GM19193 (cell line): ENCODE measurements around the gene TMC1.

Experiments
- POLR2A ChIP-seq: IDR thresholded peaks from 4 replicates; pipeline ENCODE4 v1.6.1; 2011; ENCODE audit not compliant: insufficient read depth, insufficient read length; ENCODE audit errors: extremely low read depth

TMC1 gene

GRCh38 chr9:72656021-72656420 is 134.6 kb downstream of the TMC1 start:
- TF ChIP-seq POLR2A, result no peak

- TF ChIP-seq POLR2A, result no peak
These were observed 135.6 kb downstream of the TMC1 start for GRCh38 chr9:72657023-72657422.

GRCh38 chr9:72658703-72659102 is 137.3 kb downstream of the TMC1 start:
- TF ChIP-seq POLR2A, result no peak

- TF ChIP-seq POLR2A, result no peak
These were observed 140.2 kb downstream of the TMC1 start for GRCh38 chr9:72661401-72662135.

- TF ChIP-seq POLR2A, result no peak
These were observed 144.0 kb downstream of the TMC1 start for GRCh38 chr9:72665421-72665820.

GRCh38 chr9:72667181-72667580 is 145.8 kb downstream of the TMC1 start:
- TF ChIP-seq POLR2A, result no peak

GRCh38 chr9:72674961-72675360 is 153.6 kb downstream of the TMC1 start:
- TF ChIP-seq POLR2A, result no peak

GRCh38 chr9:72675586-72675985 is 154.2 kb downstream of the TMC1 start:
- TF ChIP-seq POLR2A, result no peak

- no peak for TF ChIP-seq POLR2A
These were observed 159.3 kb downstream of the TMC1 start for GRCh38 chr9:72680593-72681282.

GRCh38 chr9:72681283-72681630 is 159.8 kb downstream of the TMC1 start:
- TF ChIP-seq POLR2A, result no peak

GRCh38 chr9:72684615-72685014 is 163.2 kb downstream of the TMC1 start:
- no peak for TF ChIP-seq POLR2A

- no peak for TF ChIP-seq POLR2A
These were observed 164.5 kb downstream of the TMC1 start for GRCh38 chr9:72685911-72686310.

GRCh38 chr9:72687331-72687730 is 165.9 kb downstream of the TMC1 start:
- TF ChIP-seq POLR2A, result no peak

- TF ChIP-seq POLR2A, result no peak
These were observed 170.3 kb downstream of the TMC1 start for GRCh38 chr9:72691671-72692070.

- no peak for TF ChIP-seq POLR2A
These were observed 174.0 kb downstream of the TMC1 start for GRCh38 chr9:72695365-72695764.

- TF ChIP-seq POLR2A, result no peak
These were observed 175.1 kb downstream of the TMC1 start for GRCh38 chr9:72696511-72696910.
